Measurements from ENCODE around the gene TAC1. TPM values are rescaled to one million over a fixed set of nuclear protein-coding genes. Genes with fewer than 3 reads are reported as not detected.

TAC1 gene
- polyA plus RNA-seq (2011; rRNA removed) (not detected in 2 replicates), polyA minus RNA-seq (2011; rRNA and poly(A)+ RNA removed) (not detected in 2 replicates)

GRCh38 chr7:97731736-97732564, at the start of gene TAC1:
Gene TAC1 (plus strand): TSS chr7:97732086. CDS start chr7:97732613, 527 bp downstream.
- no peak for DNase-seq (ENCODE audit: low read depth)
- Histone ChIP-seq H3K36me3 (ENCODE audit: control insufficient read depth, insufficient read depth, low read length) (no peaks in the 10 kb centered on the region), H3K4me3 (ENCODE audit: low read depth, low read length) (no peak within 1 kb of the TSS), H3K27me3 (ENCODE audit: control insufficient read depth, insufficient read depth, low read length) (peaks cover 14% of the 10 kb centered on the region)
- no peak for TF ChIP-seq CTCF (IDR thresholded peaks at IDR 0.05; ENCODE audit: insufficient read depth, low read depth, low read length)
- ChIA-PET CTCF (no interaction called here), POLR2A (no interaction called here)

GRCh38 chr7:97685952-97686351, 45.9 kb upstream of the TAC1 start:
- Histone ChIP-seq H3K27me3 (ENCODE audit: control insufficient read depth, insufficient read depth, low read length) (no peaks in the 10 kb centered on the region), H3K36me3 (ENCODE audit: control insufficient read depth, insufficient read depth, low read length) (no peaks in the 10 kb centered on the region), H3K4me3 (ENCODE audit: low read depth, low read length) (no peak overlapping the region)
- CTCF ChIA-PET = no interaction called here
- TF ChIP-seq CTCF (IDR thresholded peaks at IDR 0.05; ENCODE audit: insufficient read depth, low read depth, low read length) = no peak
- no peak for DNase-seq (ENCODE audit: low read depth)
- POLR2A ChIA-PET = no interaction called here

GRCh38 chr7:97693586-97693985, 38.3 kb upstream of the TAC1 start:
- no peak overlapping the region for H3K4me3 ChIP-seq (ENCODE audit: low read depth, low read length)
- no peak for DNase-seq (ENCODE audit: low read depth)
- no peak for TF ChIP-seq CTCF (IDR thresholded peaks at IDR 0.05; ENCODE audit: insufficient read depth, low read depth, low read length)
- ChIA-PET POLR2A (no interaction called here), CTCF (no interaction called here)
- no peaks in the 10 kb centered on the region for H3K27me3 ChIP-seq (ENCODE audit: control insufficient read depth, insufficient read depth, low read length)
- H3K36me3 ChIP-seq (ENCODE audit: control insufficient read depth, insufficient read depth, low read length) = no peaks in the 10 kb centered on the region

- POLR2A ChIA-PET = no interaction called here
- no peaks in the 10 kb centered on the region for H3K27me3 ChIP-seq (ENCODE audit: control insufficient read depth, insufficient read depth, low read length)
- H3K4me3 ChIP-seq (ENCODE audit: low read depth, low read length) = no peak overlapping the region
- no peak for TF ChIP-seq CTCF (IDR thresholded peaks at IDR 0.05; ENCODE audit: insufficient read depth, low read depth, low read length)
- H3K36me3 ChIP-seq (ENCODE audit: control insufficient read depth, insufficient read depth, low read length) = no peaks in the 10 kb centered on the region
- CTCF ChIA-PET = no interaction called here
- DNase-seq (ENCODE audit: low read depth) = no peak
Measured at GRCh38 chr7:97694355-97694754, 37.5 kb upstream of the TAC1 start.

GRCh38 chr7:97697396-97697795, 34.5 kb upstream of the TAC1 start:
- TF ChIP-seq CTCF (IDR thresholded peaks at IDR 0.05; ENCODE audit: insufficient read depth, low read depth, low read length) = no peak
- ChIA-PET POLR2A (no interaction called here), CTCF (no interaction called here)
- no peak overlapping the region for H3K4me3 ChIP-seq (ENCODE audit: low read depth, low read length)
- no peaks in the 10 kb centered on the region for H3K36me3 ChIP-seq (ENCODE audit: control insufficient read depth, insufficient read depth, low read length)
- H3K27me3 ChIP-seq (ENCODE audit: control insufficient read depth, insufficient read depth, low read length) = no peaks in the 10 kb centered on the region
- DNase-seq (ENCODE audit: low read depth) = no peak
